HL-60 (cell line): Measurements from ENCODE around the gene VASN.

ENCODE experiments used
- DNase-seq, 2 experiments: peaks; one replicate each; pipeline ENCODE4 v3.0.0-alpha.2; 2010 to 2020; ENCODE audit warnings: low read depth in 1 of 2, low spot score in 1 of 2
- H3K27ac ChIP-seq: fragments of 250-450 bp; sonication (Bioruptor Pico); replicated peaks from 2 replicates; pipeline ENCODE4 v1.5.1; 2020; ENCODE audit warnings: mild to moderate bottlenecking, moderate library complexity
- H3K27me3 ChIP-seq: fragments of 250-450 bp; sonication (Bioruptor Pico); 2 replicates; pipeline ENCODE4 v1.5.1; 2021; ENCODE audit warnings: mild to moderate bottlenecking, moderate library complexity; ENCODE audit not compliant: insufficient read depth, poor library complexity, severe bottlenecking
- H3K4me3 ChIP-seq: replicated peaks from 2 replicates; pipeline ENCODE4 v1.5.1; 2011; ENCODE audit warnings: mild to moderate bottlenecking, control low read depth, low read length; ENCODE audit not compliant: insufficient read depth
- CTCF ChIP-seq: IDR thresholded peaks from one replicate; pipeline ENCODE4 v1.5.1; 2011; ENCODE audit warnings: low read length, control low read depth, inconsistent platforms; ENCODE audit not compliant: insufficient read depth
- GABPA ChIP-seq: IDR thresholded peaks from 2 replicates; pipeline ENCODE4 v1.6.1; 2012; ENCODE audit warnings: low read depth
- POLR2AphosphoS5 ChIP-seq: IDR thresholded peaks from 2 replicates; pipeline ENCODE4 v1.6.1; 2012; ENCODE audit warnings: low read depth
- REST ChIP-seq: IDR thresholded peaks from 2 replicates; pipeline ENCODE4 v1.6.1; 2012; ENCODE audit warnings: low read depth; ENCODE audit not compliant: insufficient replicate concordance
- SPI1 ChIP-seq: IDR thresholded peaks from 2 replicates; pipeline ENCODE4 v1.6.1; 2012; ENCODE audit warnings: low read depth, mild to moderate bottlenecking, borderline replicate concordance

VASN gene

GRCh38 chr16:4351880-4352279, 19.8 kb upstream of the VASN start:
- H3K4me3 ChIP-seq = no peak overlapping the region
- no peaks in the 10 kb centered on the region for H3K27me3 ChIP-seq
- no peak overlapping the region for H3K27ac ChIP-seq
- no peak for TF ChIP-seq CTCF
- no peak for TF ChIP-seq GABPA
- no peak for TF ChIP-seq SPI1
- no peak for TF ChIP-seq REST
- TF ChIP-seq POLR2AphosphoS5 = no peak
- no peak for DNase-seq

DNA sequence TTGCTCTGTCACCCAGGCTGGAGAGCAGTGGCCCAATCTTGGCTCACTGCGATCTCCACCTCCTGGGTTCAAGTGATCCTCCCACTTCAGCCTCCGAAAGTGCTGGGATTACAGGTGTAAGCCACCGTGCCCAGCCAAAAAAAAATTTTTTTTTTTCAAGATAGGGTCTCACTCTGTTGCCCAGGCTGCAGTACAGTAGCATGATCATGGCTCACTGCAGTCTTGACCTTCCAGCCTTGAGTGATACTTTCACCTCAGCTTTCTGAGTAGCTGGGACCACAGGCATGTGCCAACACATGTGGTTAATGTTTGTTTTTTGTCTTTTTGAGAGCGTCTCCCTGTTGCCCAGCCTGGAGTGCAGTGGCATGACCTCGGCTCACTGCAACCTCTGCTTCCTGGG, 18.8 kb upstream of the VASN start:
- H3K27me3 ChIP-seq = no peaks in the 10 kb centered on the region
- no peak overlapping the region for H3K27ac ChIP-seq
- H3K4me3 ChIP-seq = no peak overlapping the region
- no peak for TF ChIP-seq SPI1
- TF ChIP-seq POLR2AphosphoS5 = no peak
- TF ChIP-seq REST = no peak
- no peak for TF ChIP-seq CTCF
- no peak for TF ChIP-seq GABPA
- no peak for DNase-seq

- Histone ChIP-seq H3K27me3 (no peaks in the 10 kb centered on the region), H3K4me3 (no peak overlapping the region), H3K27ac (no peak overlapping the region)
- no peak for DNase-seq
- TF ChIP-seq GABPA (no peak), SPI1 (no peak), POLR2AphosphoS5 (no peak), REST (no peak), CTCF (no peak)
Measured at GRCh38 chr16:4353675-4354074, 18.0 kb upstream of the VASN start.
